Activated B cell treated with CpG ODN at 0.5 μM for 24 hours (primary cell): ENCODE data around the gene VCL. TPM values are rescaled to one million over a fixed set of nuclear protein-coding genes. Genes with fewer than 3 reads are reported as not detected.

Experiments
- ATAC-seq: fragments of 200-7000 bp; cut with Tn5 transposase; one replicate; pipeline ENCODE4 v1.10.0; 2021; ENCODE audit warnings: low read depth, mild to moderate bottlenecking, moderate library complexity
- CTCF ChIA-PET: fragments of 350-600 bp; sonication (Branson Sonifier 250); formaldehyde crosslinking; loops from one replicate; lab custom pipeline; 2021; ENCODE audit warnings: antibody characterized with exemption; lab: Charles Lee
- POLR2A ChIA-PET: fragments of 350-600 bp; sonication (Branson Sonifier 250); formaldehyde crosslinking; loops from one replicate; lab custom pipeline; 2021; ENCODE audit warnings: antibody characterized with exemption; lab: Charles Lee
- DNase-seq: peaks from one replicate; pipeline ENCODE4 v3.0.0; 2022
- H3K27ac Mint-ChIP-seq: one replicate; pipeline ENCODE4 v1.8.0; 2020; ENCODE audit warnings: mixed read lengths
- H3K27me3 Mint-ChIP-seq: one replicate; pipeline ENCODE4 v1.8.0; 2021; ENCODE audit warnings: mixed read lengths
- H3K36me3 Mint-ChIP-seq: one replicate; pipeline ENCODE4 v1.8.0; 2021; ENCODE audit warnings: low read depth, mixed read lengths
- H3K4me1 Mint-ChIP-seq: one replicate; pipeline ENCODE4 v1.8.0; 2021; ENCODE audit warnings: mixed read lengths
- H3K4me3 Mint-ChIP-seq: one replicate; pipeline ENCODE4 v1.8.0; 2020; ENCODE audit warnings: mild to moderate bottlenecking, mixed read lengths
- H3K9me3 Mint-ChIP-seq: one replicate; pipeline ENCODE4 v1.8.0; 2020; ENCODE audit warnings: mixed read lengths
- intact Hi-C: fragments of 100-400 bp; cut with micrococcal nuclease; formaldehyde crosslinking; loops from one replicate; pipeline ENCODE4 v1.15.1; 2024
- total RNA-seq: library from RNA; stranded (reverse); gene quantifications from 2 replicates; pipeline ENCODE4 v1.2.3, GENCODE V29; 2022
- TF ChIP-seq, protein P1 (sequence below): fragments of 200-600 bp; IDR thresholded peaks from one replicate; pipeline ENCODE4 v1.8.0; 2022; ENCODE audit warnings: antibody characterized with exemption, mild to moderate bottlenecking

Gene VCL
- total RNA-seq, 1 donor from 2014 or later: 21.3 TPM

- CTCF ChIA-PET: interaction anchor here (1.0 to 1.9 kb wide), 3 partner anchors 8 to 26 kb away, joined by 3 to 5 read pairs (median 4); no protein-coding TSS in a partner anchor
- Mint-ChIP-seq H3K27ac (no peak overlapping the region), H3K9me3 (no peaks in the 10 kb centered on the region), H3K27me3 (no peaks in the 10 kb centered on the region), H3K4me1 (no peaks in the 10 kb centered on the region), H3K4me3 (no peak overlapping the region), H3K36me3 (no peaks in the 10 kb centered on the region)
- intact Hi-C loops: no loop called here
- TF ChIP-seq, protein P1, sequence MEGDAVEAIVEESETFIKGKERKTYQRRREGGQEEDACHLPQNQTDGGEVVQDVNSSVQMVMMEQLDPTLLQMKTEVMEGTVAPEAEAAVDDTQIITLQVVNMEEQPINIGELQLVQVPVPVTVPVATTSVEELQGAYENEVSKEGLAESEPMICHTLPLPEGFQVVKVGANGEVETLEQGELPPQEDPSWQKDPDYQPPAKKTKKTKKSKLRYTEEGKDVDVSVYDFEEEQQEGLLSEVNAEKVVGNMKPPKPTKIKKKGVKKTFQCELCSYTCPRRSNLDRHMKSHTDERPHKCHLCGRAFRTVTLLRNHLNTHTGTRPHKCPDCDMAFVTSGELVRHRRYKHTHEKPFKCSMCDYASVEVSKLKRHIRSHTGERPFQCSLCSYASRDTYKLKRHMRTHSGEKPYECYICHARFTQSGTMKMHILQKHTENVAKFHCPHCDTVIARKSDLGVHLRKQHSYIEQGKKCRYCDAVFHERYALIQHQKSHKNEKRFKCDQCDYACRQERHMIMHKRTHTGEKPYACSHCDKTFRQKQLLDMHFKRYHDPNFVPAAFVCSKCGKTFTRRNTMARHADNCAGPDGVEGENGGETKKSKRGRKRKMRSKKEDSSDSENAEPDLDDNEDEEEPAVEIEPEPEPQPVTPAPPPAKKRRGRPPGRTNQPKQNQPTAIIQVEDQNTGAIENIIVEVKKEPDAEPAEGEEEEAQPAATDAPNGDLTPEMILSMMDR: no peak
- no peak for DNase-seq
- no peak for ATAC-seq
- POLR2A ChIA-PET: interaction anchor here (1.1 kb wide), 1 partner anchor 31 kb away, joined by 3 read pairs; the partner anchor contains the start of gene VCL
Measured at GRCh38 chr10:73967022-73967429, 30.9 kb upstream of the VCL start.

DNA sequence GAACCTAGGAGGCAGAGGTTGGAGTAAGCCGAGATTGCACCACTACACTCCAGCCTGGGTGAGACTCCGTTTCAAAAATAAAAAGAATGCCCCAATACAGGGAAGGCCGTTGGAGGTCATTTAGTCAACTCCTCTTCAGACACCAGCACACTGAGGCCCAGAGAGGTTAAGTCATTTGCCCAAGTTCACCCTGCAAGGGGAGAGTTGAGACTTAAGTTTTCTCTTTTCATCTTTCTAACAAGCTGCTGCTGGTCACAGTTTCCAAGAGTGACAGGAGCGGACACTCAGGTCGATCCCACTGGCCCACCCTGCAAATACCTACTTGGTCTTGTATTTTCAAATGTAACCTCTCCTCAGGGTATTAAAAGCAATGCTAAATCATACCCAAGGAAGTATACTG lies 30.4 kb upstream of the VCL start:
- no peak for DNase-seq
- no peaks in the 10 kb centered on the region for H3K4me1 Mint-ChIP-seq
- no peak for ATAC-seq
- no peak overlapping the region for H3K4me3 Mint-ChIP-seq
- POLR2A ChIA-PET: no interaction called here
- CTCF ChIA-PET: interaction anchor here (0.7 to 1.9 kb wide), 5 partner anchors 8 to 88 kb away, joined by 3 to 5 read pairs (median 3); no protein-coding TSS in a partner anchor
- no peaks in the 10 kb centered on the region for H3K9me3 Mint-ChIP-seq
- intact Hi-C loops: no loop called here
- H3K27me3 Mint-ChIP-seq: no peaks in the 10 kb centered on the region
- no peak overlapping the region for H3K27ac Mint-ChIP-seq
- H3K36me3 Mint-ChIP-seq: no peaks in the 10 kb centered on the region
- TF ChIP-seq, protein P1: no peak

DNA sequence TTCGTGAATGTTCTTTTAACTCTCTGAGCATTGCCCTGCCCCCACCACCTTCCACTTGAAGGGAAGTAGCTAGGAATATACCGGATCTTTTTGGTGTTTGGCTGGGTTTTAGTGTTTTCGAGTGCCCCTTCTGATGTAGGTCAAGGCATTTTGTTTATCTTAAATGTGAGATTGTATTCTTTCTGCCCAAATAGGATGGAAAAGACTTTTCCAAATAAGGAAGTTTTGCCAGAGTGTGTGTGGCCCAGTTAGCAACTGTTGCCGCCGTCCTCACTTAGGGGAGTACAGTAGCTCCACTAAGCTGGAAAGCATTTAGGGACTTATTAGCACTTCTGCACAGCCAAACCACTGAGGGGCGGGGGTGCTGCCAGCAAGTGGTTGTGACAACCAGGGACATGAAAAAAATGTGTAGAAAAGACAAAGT lies 29.8 kb upstream of the VCL start:
- no peak for DNase-seq
- ATAC-seq: no peak
- ChIA-PET CTCF (interaction anchor here (0.7 to 1.9 kb wide), 4 partner anchors 9 to 88 kb away, joined by 3 to 5 read pairs (median 4); no protein-coding TSS in a partner anchor), POLR2A (no interaction called here)
- H3K27me3 Mint-ChIP-seq: no peaks in the 10 kb centered on the region
- no peaks in the 10 kb centered on the region for H3K9me3 Mint-ChIP-seq
- H3K4me1 Mint-ChIP-seq: no peaks in the 10 kb centered on the region
- intact Hi-C loops: no loop called here
- no peaks in the 10 kb centered on the region for H3K36me3 Mint-ChIP-seq
- no peak overlapping the region for H3K27ac Mint-ChIP-seq
- no peak overlapping the region for H3K4me3 Mint-ChIP-seq
- TF ChIP-seq, protein P1: no peak

- H3K9me3 Mint-ChIP-seq: no peaks in the 10 kb centered on the region
- H3K27me3 Mint-ChIP-seq: no peaks in the 10 kb centered on the region
- DNase-seq (no peak), ATAC-seq (no peak)
- no peak overlapping the region for H3K4me3 Mint-ChIP-seq
- H3K36me3 Mint-ChIP-seq: no peaks in the 10 kb centered on the region
- TF ChIP-seq, protein P1: no peak
- H3K4me1 Mint-ChIP-seq: peaks cover 4% of the 10 kb centered on the region
- ChIA-PET POLR2A (no interaction called here), CTCF (interaction anchor here (1.9 kb wide), 1 partner anchor 10 kb away, joined by 5 read pairs; no protein-coding TSS in a partner anchor)
- intact Hi-C loops: no loop called here
- H3K27ac Mint-ChIP-seq: no peak overlapping the region
Measured at GRCh38 chr10:73969224-73969841, 28.6 kb upstream of the VCL start.

DNA sequence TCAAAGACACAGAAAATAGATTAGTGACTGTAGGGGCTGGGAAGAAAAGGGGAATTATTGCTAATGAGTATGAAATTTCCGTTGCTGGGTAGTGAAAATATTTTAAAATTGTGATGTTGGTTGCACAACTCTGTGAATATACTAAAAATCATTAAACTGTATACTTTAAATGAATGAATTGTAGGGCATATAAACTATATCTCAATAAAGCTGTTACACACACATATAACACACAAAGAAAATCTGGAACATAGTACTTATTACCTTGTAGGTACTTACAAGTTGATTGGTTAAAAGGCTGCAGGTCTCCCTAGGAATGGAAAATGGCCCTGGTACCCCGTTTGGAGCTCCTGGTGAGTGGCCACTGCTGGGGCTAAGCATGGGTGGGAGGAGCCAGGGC lies 27.1 kb upstream of the VCL start:
- DNase-seq (no peak), ATAC-seq (no peak)
- TF ChIP-seq, protein P1: no peak
- ChIA-PET CTCF (interaction anchor here (0.7 kb wide), 1 partner anchor 11 kb away, joined by 3 read pairs; no protein-coding TSS in a partner anchor), POLR2A (no interaction called here)
- intact Hi-C loops: no loop called here
- Mint-ChIP-seq H3K9me3 (no peaks in the 10 kb centered on the region), H3K4me1 (peaks cover 10% of the 10 kb centered on the region), H3K36me3 (no peaks in the 10 kb centered on the region), H3K4me3 (no peak overlapping the region), H3K27me3 (no peaks in the 10 kb centered on the region), H3K27ac (no peak overlapping the region)
